HG02798 (cell line): ENCODE data around the gene BRD4.

Experiments used
- ATAC-seq: cut with Tn5 transposase; IDR thresholded peaks from one replicate; pipeline ENCODE4 v1.9.1; 2021; ENCODE audit warnings: mild to moderate bottlenecking; ENCODE audit not compliant: unreplicated experiment, poor library complexity

Gene BRD4

DNA sequence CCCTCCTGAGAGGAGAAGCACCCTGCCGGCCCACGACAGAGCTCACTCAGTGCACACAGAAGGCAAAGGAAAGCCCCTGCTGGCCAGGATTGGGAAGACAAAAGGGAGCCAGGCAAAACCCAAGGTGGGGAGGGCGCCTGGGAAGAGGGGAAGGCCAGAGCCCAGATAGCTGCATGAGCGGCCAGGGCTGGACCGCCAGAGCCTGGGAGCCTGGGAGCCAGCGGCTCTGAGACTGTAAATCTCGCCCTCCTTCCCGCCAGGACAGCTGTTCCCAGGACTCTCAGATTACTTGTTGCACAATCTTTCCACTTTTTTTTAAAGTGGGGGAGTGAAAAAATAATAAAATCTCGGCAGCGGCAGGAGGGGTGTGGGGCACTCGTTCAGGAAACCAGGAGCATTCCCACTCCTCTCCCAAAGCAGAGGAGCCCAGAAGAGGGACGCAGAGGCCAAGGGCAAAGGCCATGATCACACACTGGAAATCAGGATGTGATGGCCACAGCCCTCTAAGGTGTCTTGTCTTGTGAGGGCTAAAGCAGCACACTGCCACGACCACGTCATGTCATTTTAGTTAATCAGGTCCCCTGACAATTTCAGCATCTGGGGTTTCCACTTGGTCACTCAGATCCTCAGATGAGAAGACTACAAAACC lies 80.5 kb downstream of the BRD4 start:
- no peak for ATAC-seq

DNA sequence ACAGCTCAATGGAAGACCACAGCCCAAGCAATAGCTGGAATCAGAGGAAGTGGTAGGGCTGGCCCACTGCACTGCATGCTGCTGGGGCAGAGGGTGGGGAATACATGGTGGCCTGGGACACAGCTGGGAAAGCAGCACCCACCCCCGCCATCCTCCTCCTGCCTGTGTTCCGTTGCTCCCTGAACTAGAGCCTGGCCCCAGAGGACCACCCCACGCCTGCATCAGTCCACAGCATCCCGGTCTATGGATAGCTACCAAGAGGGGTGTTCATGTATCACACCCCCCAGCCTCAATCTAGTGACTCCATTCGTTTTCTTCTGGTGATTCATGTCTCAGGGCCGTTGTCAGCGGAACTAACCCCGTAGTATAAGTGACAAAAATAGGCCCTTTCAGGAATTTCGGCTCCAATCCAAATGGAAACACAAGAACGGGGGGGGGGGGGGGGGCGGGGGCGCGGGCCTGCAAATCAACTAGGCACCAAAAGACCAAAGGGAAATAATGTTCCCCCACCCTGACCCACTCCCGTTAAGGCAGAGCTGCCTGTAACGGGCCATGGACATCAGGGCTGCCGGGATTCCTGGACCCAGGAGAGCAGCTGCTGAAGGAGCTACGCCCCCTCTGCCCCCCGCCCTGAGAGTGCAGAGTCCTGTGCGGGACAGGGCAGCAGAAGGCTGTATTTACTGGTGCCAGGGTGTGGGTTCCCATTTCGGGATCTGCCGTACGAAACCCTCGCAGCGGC lies 81.2 kb downstream of the BRD4 start:
- ATAC-seq, result no peak

DNA sequence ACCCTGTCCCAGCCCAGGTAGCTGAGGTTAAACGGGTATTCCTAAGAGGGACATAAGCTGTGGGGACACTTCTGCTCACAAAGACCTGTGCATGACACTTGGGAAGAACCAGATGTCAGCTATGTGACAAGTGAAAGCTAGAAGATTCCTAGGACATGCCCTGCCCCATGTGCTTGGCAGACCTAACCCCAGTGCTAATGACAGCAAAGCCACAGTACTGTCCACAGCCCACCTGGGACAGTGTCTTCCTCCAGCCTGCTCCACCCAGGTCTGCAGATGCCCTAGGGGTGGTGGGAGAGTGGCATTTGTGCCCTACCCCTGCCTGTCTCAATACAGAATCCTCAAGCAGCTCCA lies 81.7 kb downstream of the BRD4 start:
- no peak for ATAC-seq

DNA sequence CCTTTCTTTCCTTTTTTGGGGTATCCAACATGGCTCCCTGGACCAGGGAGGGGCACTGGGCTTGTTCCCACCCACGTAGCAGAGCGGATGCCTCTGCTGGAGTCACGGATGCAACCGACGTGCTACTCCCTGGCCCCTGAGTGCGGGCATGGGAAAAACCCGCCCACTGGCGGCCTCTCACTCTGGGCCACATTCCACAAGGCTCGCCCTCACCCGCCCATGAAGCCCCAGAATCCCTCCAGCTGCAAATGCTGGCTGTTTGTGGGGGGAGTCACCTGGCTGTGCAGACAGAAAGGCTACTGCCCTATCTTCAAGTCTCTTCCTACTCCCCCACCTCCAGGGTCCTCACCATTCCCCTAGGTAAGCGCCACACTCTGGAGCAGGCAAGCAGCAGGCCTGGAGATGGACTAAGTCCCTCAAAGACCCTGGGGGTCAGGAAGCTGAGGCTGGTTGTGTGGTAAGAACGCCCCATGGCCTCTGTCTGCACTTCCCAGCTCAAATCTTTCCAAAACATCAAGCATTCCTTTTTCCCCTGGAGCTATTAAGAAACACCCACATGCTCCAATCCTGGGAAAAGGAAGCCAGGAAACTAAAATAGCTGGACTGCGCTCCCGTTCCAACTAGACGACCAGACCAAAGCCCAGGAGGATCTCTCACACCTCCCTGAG lies 82.2 kb downstream of the BRD4 start:
- no peak for ATAC-seq

DNA sequence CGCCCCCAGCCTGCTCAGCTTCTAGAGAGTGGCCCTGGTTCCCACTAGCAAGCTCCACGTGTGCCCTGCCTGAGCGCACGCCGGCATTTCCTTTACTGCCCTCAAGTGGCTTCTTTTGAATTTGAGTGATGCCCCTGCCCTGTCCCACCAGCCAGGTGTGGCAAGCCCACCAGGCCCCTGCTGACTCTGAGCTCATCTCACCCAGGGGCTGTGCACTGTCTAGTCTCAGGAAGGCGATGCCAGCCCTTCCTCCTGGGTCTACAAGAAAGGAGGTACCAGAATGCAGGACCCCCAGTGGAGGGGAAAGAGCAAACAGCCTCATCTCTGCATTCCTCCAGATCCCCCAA lies 82.8 kb downstream of the BRD4 start:
- no peak for ATAC-seq

DNA sequence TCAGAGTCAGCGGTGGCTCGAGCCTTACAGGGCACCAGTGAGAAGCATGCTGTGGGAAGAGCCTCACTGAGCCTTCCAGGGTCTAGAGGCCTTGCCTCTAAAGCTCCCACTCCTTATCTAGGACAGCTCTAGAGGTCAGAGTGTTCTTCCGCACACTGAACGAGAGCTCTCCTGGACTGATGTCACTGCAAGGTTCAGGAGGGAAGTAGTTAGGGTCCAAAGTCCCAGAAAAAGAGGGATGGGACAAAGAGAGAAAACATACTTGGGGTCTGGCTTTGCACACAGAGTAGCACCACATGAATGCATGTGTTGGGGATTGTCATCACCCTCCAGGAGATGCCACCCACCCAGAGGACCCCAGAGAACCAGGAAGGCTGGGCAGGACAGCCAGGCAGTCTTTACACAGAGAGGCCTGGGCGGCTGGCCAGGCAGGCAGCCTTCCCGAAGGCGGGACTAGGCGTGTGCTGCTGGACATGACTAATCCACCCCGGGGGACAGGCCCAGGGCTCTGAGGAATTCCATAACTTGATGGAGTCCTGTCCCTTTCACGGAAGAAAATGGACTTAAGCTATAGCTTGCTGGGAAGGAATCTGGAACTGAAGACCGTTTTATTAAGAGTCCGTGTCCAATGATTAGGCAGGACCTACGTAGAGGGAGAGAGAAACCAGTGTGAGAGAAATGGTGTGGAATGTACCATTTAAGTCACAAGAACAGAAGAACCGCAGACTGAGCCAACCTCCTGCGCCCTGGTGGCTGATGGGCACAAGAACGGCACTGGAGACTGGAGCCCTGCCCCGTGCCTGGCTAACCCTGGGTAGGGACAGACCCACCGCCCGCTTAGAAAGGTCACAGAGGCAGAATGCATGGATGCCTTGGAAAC lies 83.5 kb downstream of the BRD4 start:
- ATAC-seq, result no peak

DNA sequence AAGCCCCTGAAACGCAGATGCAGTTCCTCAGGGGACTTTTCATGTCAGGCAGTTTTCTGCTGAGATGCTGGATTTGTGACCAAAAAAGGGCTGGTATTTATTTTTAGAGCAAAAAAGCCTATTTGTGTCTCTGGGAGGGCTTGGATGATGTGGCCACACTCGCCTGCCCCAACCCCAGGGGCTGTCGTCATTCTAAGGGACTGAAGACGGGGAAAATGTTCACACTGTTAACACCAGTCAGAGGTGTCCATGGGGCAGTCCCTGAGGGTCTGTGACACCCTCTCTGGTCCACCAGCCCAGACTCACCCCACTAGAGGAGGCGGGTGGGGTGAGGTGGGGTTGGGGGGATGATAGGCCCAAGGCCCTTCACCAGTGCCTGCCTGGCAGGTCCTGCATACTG lies 84.2 kb downstream of the BRD4 start:
- no peak for ATAC-seq

GRCh38 chr19:15247107-15248014 lies 85.0 kb downstream of the BRD4 start:
- ATAC-seq, result no peak

DNA sequence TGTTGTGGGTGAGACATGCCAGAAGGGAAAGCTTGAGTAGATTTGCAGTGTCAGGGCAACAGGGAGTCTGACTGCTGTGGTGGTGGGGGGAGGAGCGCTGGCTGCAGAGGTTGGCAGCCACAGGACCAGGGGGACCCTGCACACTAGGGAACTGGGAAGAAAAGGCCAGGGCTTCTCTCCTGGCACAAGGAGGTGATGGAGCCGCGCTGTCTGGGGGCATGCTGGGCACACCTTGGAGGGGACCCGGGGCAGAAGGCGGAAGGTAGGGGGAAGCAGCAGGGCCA lies 86.2 kb downstream of the BRD4 start:
- no peak for ATAC-seq

DNA sequence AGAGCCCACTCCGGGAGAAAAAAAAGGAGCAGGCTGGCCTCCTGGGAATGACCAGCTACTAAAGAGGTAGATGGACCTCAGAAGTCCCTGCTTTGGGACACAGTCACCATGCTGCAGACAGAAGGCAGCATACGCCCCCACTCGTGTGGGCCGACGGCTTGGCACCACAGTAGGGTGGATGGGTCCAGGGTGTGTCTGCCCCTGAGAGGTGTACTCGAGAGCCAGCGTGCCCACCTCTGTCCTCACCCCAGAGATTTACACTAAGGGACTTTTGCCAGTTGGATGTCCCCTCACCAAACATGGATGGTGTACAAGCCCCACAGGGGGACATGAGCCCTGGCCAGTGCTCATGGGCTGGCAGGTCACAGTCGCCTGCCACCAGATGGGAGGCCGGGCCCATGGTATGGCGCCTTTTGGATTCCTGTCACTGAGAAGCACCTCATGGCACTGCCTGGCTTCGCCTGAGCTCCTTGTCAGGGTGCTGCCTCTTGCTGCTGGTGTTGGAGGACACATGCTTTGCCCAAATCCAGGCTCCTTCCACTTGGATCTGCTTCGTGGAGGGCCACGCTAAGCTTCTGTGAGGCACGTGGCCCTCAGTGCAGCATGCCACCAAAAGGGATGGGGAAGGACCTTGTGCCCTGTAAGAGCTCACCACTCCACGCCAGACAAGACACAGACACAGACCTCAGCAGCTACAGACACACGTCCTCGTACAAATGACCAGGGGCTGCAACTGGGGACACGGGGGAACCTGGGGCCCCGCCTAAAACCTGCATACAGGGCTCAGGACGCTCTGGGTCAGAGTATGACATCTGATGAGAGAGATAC lies 86.8 kb downstream of the BRD4 start:
- no peak for ATAC-seq

DNA sequence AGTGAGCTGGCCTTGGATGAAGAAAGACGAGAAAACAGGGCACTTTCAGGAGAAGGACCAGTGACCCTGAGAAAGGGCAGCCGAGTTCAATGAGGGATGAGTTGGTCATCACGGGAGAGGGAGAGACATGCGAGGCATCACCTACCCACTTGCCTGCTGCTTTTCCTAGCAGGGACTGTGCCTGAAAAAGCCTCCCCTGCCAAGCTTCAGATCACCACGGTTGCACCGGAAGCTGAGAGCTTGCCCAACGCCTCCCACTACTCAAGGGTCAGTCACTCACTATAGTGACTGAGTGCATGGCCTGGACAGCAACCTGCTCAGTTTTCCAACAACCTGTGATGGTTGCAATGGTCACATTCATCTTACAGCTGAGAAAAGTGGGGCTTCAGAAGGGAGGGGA lies 87.5 kb downstream of the BRD4 start:
- no peak for ATAC-seq

DNA sequence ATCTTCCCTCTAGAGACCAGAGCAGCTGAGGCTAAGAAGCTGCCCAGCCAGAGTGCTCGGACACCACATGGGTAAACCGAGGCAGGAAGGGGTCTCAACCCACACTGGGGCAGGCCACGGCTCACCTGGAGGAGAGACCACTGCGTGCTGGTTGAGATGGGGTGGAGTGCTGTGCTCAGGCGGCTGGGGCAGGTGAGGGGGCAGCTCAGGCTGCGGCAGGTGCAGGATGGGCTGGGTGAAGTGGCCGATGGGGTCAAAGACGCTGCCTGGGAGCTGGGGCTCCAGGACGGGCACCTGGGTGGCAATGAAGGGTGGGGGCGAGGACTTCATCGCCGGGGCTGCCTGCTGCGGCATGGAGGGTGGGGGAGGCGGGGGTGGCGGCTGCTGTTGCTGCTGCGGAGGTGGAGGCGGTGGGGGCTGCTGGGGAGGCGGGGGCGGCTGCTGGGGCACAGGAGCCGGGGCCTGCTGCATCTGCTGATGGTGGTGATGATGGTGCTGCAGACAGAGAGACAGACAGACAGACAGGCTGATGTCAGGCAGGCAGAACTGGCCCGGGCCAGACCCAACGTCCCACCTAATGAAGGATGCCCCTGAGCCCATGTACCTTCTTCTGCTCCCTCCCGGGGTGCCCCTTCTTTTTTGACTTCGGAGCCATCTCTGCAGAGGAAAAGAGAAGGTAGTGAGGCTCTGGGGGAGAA lies 88.1 kb downstream of the BRD4 start:
- no peak for ATAC-seq

DNA sequence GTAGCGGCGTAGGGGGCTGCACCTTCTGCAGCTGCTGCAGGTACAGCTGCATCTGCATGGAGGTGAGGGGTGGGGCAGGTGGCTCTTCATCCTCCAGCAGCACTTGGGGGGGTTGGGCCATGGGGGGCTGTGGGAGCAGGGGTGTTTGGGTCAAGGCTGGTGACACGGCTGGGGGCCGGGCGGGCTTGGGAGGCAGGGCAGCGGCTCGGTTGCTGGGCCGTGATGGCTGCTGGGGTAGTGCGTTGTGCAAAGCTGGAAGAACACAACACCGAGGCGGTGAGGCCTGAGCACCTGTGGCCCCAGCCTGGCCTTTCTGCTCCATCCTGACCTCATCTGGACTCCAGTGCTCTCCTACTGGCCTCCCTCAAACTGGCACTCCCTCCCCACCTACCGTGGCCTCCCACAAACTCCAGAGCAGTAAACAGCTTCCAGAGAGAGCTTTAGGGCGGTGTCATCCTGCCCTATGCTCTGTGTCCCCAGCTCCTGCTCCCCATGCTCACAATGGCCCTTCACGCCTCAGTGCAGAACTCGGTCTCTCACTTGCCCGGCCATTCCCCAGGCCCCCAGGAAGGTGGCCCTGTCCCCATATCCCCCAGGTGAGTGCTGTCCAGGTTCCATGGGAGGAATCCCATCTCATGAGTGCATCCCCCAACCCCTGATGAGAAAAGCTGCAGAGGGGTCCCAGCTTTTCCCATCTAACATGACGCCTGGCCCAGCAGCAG lies 88.9 kb downstream of the BRD4 start:
- ATAC-seq, result no peak

DNA sequence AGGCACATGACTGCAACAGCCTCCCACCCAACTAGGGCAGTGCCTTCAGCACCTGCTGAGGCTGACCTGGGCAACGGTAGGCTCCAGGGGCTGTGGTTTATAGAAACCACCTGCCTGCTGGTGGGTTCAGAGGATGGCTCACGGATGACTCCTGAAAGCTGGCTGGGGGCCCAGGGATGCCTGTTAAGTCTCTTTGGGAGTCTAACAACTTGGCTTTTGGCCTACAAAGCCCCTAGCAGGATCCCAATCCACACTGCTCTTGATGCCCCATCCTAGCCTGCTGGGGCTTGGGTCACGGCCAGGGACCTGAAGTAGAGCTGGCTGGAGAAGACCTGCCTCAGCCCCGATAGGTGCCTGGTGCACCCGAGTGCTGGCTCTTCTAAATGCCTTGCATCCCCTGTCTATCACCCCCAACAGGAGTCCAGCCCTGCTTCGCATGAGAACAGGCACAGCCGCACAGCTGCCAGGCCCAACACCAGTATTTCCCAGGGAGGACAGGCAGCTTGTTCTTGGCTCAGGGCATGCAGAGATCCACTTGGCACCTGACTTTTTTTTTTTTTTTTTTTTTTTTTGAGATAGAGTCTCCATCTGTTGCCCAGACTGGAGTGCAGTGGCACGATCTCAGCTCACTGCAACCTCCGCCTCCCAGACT lies 91.0 kb downstream of the BRD4 start:
- ATAC-seq, result no peak

DNA sequence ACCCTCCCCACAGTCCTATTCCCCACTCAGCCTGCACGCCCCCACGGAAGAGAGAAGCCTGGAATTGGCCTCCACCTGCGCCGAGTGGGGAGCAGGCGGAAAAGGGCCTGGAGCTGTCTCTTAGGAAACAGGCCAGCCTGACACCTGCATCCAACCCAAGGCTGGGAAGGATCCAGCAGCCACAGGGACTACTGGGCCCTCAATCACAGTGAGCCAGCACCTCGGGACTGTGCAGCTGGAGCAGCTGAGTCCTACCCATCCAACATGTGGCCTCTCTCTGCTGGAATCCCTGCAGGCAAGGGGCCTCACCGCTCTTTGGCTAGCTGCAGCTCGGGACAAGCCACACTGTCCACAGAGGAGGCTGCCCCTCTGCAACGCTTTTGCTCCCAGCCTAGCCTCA lies 91.8 kb downstream of the BRD4 start:
- ATAC-seq, result no peak

DNA sequence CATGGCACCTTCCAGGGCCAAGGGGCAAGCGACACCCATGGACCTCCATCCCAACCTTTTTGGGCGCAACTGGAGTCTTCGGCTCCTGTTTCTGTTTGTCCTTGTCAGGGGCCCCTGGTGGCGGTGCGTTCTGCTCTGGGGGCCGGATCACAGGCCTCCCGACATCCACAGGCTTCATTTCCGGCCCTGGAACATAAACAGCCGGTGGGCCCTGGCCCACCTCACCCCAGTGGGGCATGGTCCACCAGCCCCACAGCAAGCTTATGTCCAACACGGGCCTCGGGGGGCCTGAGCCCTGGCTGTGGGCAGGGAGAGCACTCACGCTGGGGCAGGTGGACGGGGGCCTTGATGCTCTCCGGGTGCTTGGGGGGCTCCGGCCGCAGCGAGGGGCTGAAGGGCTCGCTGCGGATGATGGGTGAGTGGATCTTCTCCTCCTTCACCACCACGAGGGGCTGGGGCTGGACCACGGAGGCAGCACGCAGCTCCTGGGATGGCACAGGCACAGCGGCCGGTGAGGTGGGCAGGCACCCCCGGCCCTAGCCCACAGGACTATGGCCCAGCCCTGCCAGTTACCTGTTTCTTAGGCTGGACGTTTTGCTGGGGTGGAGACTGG lies 92.9 kb downstream of the BRD4 start:
- ATAC-seq, result no peak

- no peak for ATAC-seq
Observed at GRCh38 chr19:15238639-15239155, 93.6 kb downstream of the BRD4 start.
